BJ (cell line): ENCODE results near the gene RSPH1. TPM values are rescaled to one million over a fixed set of nuclear protein-coding genes. Genes with fewer than 3 reads are reported as not detected.

Source experiments
- CTCF ChIA-PET: fragments of 350-600 bp; formaldehyde crosslinking; extraction: SDS; loops from one replicate; lab custom pipeline; 2021; ENCODE audit warnings: antibody characterized with exemption, inconsistent platforms; lab: Yijun Ruan, JAX
- POLR2A ChIA-PET: fragments of 300-600 bp; sonication (Branson Sonifier 250); formaldehyde crosslinking; extraction: SDS; loops from one replicate; lab custom pipeline; 2021; ENCODE audit warnings: antibody characterized with exemption; lab: Charles Lee
- DNase-seq: peaks from one replicate; pipeline ENCODE4 v3.0.0-alpha.2; 2011; ENCODE audit warnings: low read depth
- H3K27me3 ChIP-seq: 2 replicates; pipeline ENCODE4 v1.6.0; 2011; ENCODE audit warnings: low read length; ENCODE audit not compliant: control insufficient read depth, insufficient read depth
- H3K36me3 ChIP-seq: 2 replicates; pipeline ENCODE4 v1.5.1; 2011; ENCODE audit warnings: low read length; ENCODE audit not compliant: control insufficient read depth, insufficient read depth
- H3K4me3 ChIP-seq: 2 replicates; pipeline ENCODE4 v1.5.1; 2011; ENCODE audit warnings: low read depth, mild to moderate bottlenecking, control low read depth, low read length
- polyA plus RNA-seq: library from polyadenylated mRNA; depleted of rRNA; stranded (reverse); fragments of >200 nt; gene quantifications from 2 replicates; pipeline ENCODE4 v1.2.3, GENCODE V29; 2011
- TF ChIP-seq, protein P1 (sequence below): IDR thresholded peaks from 2 replicates; pipeline ENCODE4 v1.5.1; 2011; ENCODE audit warnings: low read depth, mild to moderate bottlenecking, control low read depth, inconsistent platforms, low read length, moderate library complexity; ENCODE audit not compliant: insufficient read depth

Gene RSPH1
- polyA plus RNA-seq, 1 experiment, result 0.11 TPM

DNA sequence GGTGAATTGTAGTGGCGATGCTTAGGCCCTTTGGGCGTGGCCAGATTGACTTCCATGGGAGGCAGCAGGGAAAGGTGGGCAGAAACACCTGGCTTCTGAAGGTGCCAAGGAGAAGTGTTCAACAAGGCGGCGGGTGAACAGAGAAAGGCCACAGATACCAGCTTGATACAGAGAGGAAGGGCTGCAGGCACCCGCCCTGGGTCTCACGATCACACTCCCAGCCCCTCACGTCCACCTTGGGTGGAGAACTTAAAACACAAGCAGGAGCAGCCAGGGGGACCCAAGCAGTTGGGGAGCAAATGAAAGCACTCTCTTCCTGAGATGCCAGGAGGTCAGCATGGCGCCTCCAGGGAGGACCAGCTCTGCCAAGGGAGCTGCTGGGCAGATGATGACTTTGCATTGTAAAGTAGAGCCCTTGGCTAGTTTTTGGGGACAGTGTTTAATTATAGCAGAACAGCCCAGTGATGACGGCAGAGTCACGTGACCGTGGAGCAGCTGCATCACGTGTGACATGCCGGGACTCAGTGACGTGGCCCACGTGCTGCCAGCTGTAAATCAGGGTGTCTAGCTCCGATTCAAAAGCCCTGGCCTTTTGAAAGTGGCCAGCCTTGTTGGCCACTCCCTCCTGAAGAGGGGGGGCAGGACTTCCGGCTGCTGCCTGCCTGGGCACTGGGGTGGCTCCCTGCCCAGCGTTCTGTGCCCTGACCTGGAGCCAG, 36.6 kb upstream of the RSPH1 start:
- ChIA-PET CTCF (interaction anchor here (1.2 to 1.3 kb wide), 2 partner anchors 65 to 387 kb away, joined by 3 read pairs; no protein-coding TSS in a partner anchor), POLR2A (no interaction called here)
- Histone ChIP-seq H3K36me3 (no peaks in the 10 kb centered on the region), H3K27me3 (no peaks in the 10 kb centered on the region), H3K4me3 (no peak overlapping the region)
- TF ChIP-seq, protein P1, sequence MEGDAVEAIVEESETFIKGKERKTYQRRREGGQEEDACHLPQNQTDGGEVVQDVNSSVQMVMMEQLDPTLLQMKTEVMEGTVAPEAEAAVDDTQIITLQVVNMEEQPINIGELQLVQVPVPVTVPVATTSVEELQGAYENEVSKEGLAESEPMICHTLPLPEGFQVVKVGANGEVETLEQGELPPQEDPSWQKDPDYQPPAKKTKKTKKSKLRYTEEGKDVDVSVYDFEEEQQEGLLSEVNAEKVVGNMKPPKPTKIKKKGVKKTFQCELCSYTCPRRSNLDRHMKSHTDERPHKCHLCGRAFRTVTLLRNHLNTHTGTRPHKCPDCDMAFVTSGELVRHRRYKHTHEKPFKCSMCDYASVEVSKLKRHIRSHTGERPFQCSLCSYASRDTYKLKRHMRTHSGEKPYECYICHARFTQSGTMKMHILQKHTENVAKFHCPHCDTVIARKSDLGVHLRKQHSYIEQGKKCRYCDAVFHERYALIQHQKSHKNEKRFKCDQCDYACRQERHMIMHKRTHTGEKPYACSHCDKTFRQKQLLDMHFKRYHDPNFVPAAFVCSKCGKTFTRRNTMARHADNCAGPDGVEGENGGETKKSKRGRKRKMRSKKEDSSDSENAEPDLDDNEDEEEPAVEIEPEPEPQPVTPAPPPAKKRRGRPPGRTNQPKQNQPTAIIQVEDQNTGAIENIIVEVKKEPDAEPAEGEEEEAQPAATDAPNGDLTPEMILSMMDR, result no peak
- no peak for DNase-seq

GRCh38 chr21:42531771-42532170, 35.7 kb upstream of the RSPH1 start:
- POLR2A ChIA-PET, result no interaction called here
- H3K4me3 ChIP-seq, result no peak overlapping the region
- no peaks in the 10 kb centered on the region for H3K36me3 ChIP-seq
- CTCF ChIA-PET, result interaction anchor here (1.3 kb wide), 1 partner anchor 386 kb away, joined by 3 read pairs; no protein-coding TSS in a partner anchor
- DNase-seq, result no peak
- TF ChIP-seq, protein P1, result no peak
- no peaks in the 10 kb centered on the region for H3K27me3 ChIP-seq

GRCh38 chr21:42530167-42530518, 34.1 kb upstream of the RSPH1 start:
- ChIA-PET POLR2A (no interaction called here), CTCF (no interaction called here)
- Histone ChIP-seq H3K4me3 (no peak overlapping the region), H3K27me3 (no peaks in the 10 kb centered on the region), H3K36me3 (no peaks in the 10 kb centered on the region)
- TF ChIP-seq, protein P1, result no peak
- DNase-seq, result no peak

- H3K4me3 ChIP-seq, result no peak overlapping the region
Measured at GRCh38 chr21:42527489-42528158, 31.6 kb upstream of the RSPH1 start.

GRCh38 chr21:42527127-42527488, 31.1 kb upstream of the RSPH1 start:
- CTCF ChIA-PET, result interaction anchor here (0.9 to 1.1 kb wide), 2 partner anchors 9 to 12 kb away, joined by 3 to 4 read pairs; no protein-coding TSS in a partner anchor
- POLR2A ChIA-PET, result no interaction called here
- TF ChIP-seq, protein P1, result no peak
- 0 out of 2 replicates have a peak, but pooled peaks cover 1% of the 10 kb centered on the region for H3K27me3 ChIP-seq
- no peak overlapping the region for H3K4me3 ChIP-seq
- no peaks in the 10 kb centered on the region for H3K36me3 ChIP-seq
- DNase-seq, result no peak

More at GRCh38 chr21:42527489-42528158, 31.6 kb upstream of the RSPH1 start:
- POLR2A ChIA-PET, result no interaction called here
- Histone ChIP-seq H3K36me3 (no peaks in the 10 kb centered on the region), H3K27me3 (0 out of 2 replicates have a peak, but pooled peaks cover 1% of the 10 kb centered on the region)
- CTCF ChIA-PET, result interaction anchor here (0.9 to 1.1 kb wide), 2 partner anchors 9 to 12 kb away, joined by 3 to 4 read pairs; no protein-coding TSS in a partner anchor
- DNase-seq, result no peak
- TF ChIP-seq, protein P1, result no peak
